NT2/D1 (cell line): Measurements from ENCODE around the gene GMNC.

Source experiments
- DNase-seq: peaks from one replicate; pipeline ENCODE4 v3.0.0-alpha.2; 2011; ENCODE audit warnings: low read depth, low spot score
- H3K27me3 ChIP-seq: 2 replicates; pipeline ENCODE4 v1.6.0; 2011; ENCODE audit warnings: mild to moderate bottlenecking; ENCODE audit not compliant: insufficient read length, insufficient read depth
- H3K36me3 ChIP-seq: 2 replicates; pipeline ENCODE4 v1.6.1; 2011; ENCODE audit warnings: mild to moderate bottlenecking, low read length, mixed read lengths; ENCODE audit not compliant: insufficient read depth, insufficient read length
- H3K4me1 ChIP-seq: 2 replicates; pipeline ENCODE4 v1.5.1; 2011; ENCODE audit not compliant: insufficient read depth, insufficient read length
- H3K4me3 ChIP-seq: 2 replicates; pipeline ENCODE4 v1.5.1; 2011; ENCODE audit warnings: low read depth; ENCODE audit not compliant: insufficient read length
- H3K9ac ChIP-seq: 2 replicates; pipeline ENCODE4 v1.6.0; 2011; ENCODE audit warnings: low read depth; ENCODE audit not compliant: insufficient read length
- H3K9me3 ChIP-seq: 2 replicates; pipeline ENCODE4 v1.5.1; 2011; ENCODE audit warnings: mild to moderate bottlenecking, low read length; ENCODE audit not compliant: insufficient read depth
- SUZ12 ChIP-seq: IDR thresholded peaks from 2 replicates; pipeline ENCODE4 v1.6.1; 2011; ENCODE audit not compliant: insufficient read length, insufficient read depth; ENCODE audit errors: extremely low read depth
- YY1 ChIP-seq: IDR thresholded peaks from 2 replicates; pipeline ENCODE4 v1.6.1; 2011; ENCODE audit not compliant: insufficient read length, insufficient read depth
- ZNF274 ChIP-seq: IDR thresholded peaks from 2 replicates; pipeline ENCODE4 v1.6.1; 2011; ENCODE audit warnings: mild to moderate bottlenecking, low read depth, low read length

Gene GMNC

GRCh38 chr3:190811775-190812480 is 50.6 kb downstream of the GMNC start:
- no peak for TF ChIP-seq YY1
- TF ChIP-seq ZNF274, result no peak
- no peak for TF ChIP-seq SUZ12
- Histone ChIP-seq H3K9me3 (no peaks in the 10 kb centered on the region), H3K9ac (no peak overlapping the region), H3K4me1 (no peaks in the 10 kb centered on the region), H3K36me3 (no peaks in the 10 kb centered on the region), H3K4me3 (no peak overlapping the region), H3K27me3 (no peaks in the 10 kb centered on the region)
- peak; percentile 59 for DNase-seq

DNA sequence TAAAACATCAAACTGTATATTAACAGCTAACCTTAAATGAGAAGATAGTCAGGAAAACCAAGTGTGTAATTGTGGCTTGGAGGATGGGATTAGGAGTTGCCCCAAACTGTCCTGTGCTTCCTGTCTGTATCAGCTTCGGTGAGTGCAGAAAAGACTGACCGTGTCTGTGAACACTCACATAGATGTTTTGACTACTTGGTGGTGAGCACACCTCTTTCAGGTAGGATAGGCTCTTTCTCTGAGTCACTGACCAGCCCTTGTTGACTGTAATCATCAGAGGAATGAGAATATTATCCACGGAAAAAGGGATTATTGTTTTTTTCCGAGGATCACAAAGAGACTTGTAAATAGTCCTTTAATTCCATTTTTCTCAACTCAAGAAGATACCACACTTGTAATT is 51.5 kb downstream of the GMNC start:
- H3K4me1 ChIP-seq, result no peaks in the 10 kb centered on the region
- H3K27me3 ChIP-seq, result no peaks in the 10 kb centered on the region
- no peaks in the 10 kb centered on the region for H3K9me3 ChIP-seq
- H3K4me3 ChIP-seq, result no peak overlapping the region
- no peaks in the 10 kb centered on the region for H3K36me3 ChIP-seq
- no peak for DNase-seq
- TF ChIP-seq YY1 (no peak), SUZ12 (no peak), ZNF274 (no peak)
- no peak overlapping the region for H3K9ac ChIP-seq

DNA sequence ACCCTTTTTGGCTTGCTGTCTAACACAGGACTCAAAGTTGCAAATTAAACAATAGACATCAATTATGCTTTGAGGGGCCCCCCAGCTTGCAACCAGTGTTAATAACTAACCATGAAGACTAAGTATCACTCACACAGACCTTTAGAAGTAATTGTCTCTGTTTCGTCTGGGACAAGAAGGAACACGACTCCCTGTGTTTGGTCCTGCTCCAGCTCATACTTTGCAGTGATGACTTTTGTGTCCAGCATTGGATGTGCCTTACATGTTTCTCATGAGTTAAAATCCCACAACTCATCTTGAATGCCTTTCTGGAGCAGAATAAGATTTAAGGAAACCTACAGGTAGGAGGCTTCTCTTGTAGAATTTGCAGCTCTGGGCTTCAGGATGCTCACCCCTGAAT is 53.1 kb downstream of the GMNC start:
- DNase-seq, result no peak
- no peaks in the 10 kb centered on the region for H3K36me3 ChIP-seq
- TF ChIP-seq ZNF274, result no peak
- no peak for TF ChIP-seq SUZ12
- no peak for TF ChIP-seq YY1

GRCh38 chr3:190807719-190808375 is 54.6 kb downstream of the GMNC start:
- no peaks in the 10 kb centered on the region for H3K27me3 ChIP-seq
- H3K4me3 ChIP-seq, result no peak overlapping the region
- DNase-seq, result no peak
- H3K4me1 ChIP-seq, result no peaks in the 10 kb centered on the region
- no peaks in the 10 kb centered on the region for H3K36me3 ChIP-seq
- TF ChIP-seq ZNF274 (no peak), YY1 (no peak), SUZ12 (no peak)
- no peaks in the 10 kb centered on the region for H3K9me3 ChIP-seq
- H3K9ac ChIP-seq, result no peak overlapping the region

More for the DNA sequence above, 53.1 kb downstream of the GMNC start:
- no peaks in the 10 kb centered on the region for H3K4me1 ChIP-seq
- H3K9ac ChIP-seq, result no peak overlapping the region
- H3K4me3 ChIP-seq, result no peak overlapping the region
- no peaks in the 10 kb centered on the region for H3K27me3 ChIP-seq
- H3K9me3 ChIP-seq, result no peaks in the 10 kb centered on the region
